ENCODE data around the gene KCNC4.

The KCNC4 gene

GRCh38 chr1:110225756-110226404, 15.8 kb downstream of the KCNC4 start:
- in situ Hi-C loops (cut with HindIII; ENCODE audit: low sequenced_read_pairs): loop anchor here (5.0 kb wide), 1 partner anchor 76 kb away; no protein-coding TSS in a partner anchor

- in situ Hi-C loops (cut with HindIII; ENCODE audit: low sequenced_read_pairs): loop anchor here (5.0 kb wide), 1 partner anchor 75 kb away; no protein-coding TSS in a partner anchor
Measured at GRCh38 chr1:110227774-110228173, 17.7 kb downstream of the KCNC4 start.

DNA sequence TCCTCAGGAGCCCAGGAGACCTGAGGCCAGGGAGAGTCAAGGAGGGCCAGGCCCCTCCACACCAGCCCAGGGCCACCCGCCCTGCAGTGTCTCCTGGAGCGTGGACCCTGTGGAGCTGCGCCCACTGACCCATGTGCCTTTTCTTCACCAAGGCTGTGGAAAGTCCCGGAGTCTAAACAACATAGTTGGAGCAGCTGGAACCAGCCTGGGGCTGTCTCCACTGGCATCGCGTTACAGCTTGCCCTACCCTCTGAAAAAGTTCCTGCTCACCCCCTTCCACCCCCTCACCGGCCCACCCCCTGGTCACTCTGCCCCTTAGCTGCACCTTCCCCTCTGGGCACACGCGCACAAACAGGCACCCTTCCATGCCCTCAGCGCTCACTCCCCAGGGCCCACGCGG, 18.3 kb downstream of the KCNC4 start:
- in situ Hi-C loops (cut with HindIII; ENCODE audit: low sequenced_read_pairs): loop anchor here (5.0 kb wide), 1 partner anchor 74 kb away; no protein-coding TSS in a partner anchor

DNA sequence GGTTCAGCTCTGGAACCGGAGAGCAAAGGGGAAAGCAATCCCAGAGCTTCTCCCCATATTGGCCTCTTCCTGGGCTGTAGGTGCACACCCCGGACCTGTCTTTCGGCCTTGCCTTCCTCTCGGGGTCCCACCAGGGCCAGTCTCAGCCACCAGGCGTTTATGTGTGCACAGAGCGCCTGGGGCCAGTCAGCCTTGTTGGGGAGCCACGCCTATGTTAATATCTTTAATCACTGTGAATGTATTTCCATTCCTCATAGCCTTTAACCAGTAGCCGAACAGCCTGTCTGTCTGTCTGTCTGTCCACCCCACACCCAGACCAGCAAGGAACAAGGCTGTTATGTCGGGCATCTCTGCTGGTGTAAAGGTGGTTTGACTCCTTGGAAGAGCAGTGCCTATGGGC, 18.8 kb downstream of the KCNC4 start:
- in situ Hi-C loops (cut with HindIII; ENCODE audit: low sequenced_read_pairs): loop anchor here (5.0 kb wide), 1 partner anchor 73 kb away; no protein-coding TSS in a partner anchor

GRCh38 chr1:110229348-110230001, 19.4 kb downstream of the KCNC4 start:
- in situ Hi-C loops (cut with HindIII; ENCODE audit: low sequenced_read_pairs): loop anchor here (5.0 kb wide), 1 partner anchor 73 kb away; no protein-coding TSS in a partner anchor

DNA sequence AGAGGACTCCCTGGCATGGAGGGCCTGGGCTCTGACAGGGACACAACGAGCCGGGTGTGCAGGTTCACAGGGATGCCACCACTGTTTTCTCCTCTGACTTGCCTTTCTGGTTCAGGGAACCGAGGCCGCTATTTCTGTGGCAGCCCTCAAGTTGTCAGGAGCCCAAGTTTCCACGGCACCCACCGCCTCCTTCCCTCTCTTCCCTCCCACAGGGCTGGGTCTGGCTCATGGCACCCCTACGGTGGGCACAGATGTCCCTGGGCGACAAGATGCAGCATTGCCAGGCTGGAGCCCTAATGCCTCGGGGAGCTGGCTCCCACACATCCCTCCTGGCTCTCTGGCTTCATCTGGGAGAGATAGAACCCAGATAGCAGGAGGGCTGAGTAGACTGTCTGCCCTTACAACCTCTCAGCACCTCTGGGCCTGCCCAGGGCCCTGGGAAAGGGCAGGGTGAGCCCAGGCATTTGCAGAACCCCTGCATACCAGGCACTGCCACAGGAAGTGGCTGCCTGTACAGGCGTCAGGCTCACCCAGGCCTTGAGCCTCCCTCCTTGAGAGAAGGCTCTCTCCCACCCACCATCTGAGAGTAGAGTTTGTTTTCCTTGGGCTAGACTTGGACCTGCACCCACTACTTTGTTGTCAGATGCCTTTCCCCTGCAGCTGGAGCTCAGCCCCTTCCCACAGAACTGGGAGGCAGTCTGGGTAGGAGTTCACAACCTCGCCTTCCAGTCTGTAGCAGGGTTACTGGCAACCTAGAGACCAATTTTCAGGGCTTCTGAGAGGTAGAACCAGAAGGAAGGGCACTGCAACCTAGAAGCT, 20.5 kb downstream of the KCNC4 start:
- in situ Hi-C loops (cut with HindIII; ENCODE audit: low sequenced_read_pairs): no loop called here

DNA sequence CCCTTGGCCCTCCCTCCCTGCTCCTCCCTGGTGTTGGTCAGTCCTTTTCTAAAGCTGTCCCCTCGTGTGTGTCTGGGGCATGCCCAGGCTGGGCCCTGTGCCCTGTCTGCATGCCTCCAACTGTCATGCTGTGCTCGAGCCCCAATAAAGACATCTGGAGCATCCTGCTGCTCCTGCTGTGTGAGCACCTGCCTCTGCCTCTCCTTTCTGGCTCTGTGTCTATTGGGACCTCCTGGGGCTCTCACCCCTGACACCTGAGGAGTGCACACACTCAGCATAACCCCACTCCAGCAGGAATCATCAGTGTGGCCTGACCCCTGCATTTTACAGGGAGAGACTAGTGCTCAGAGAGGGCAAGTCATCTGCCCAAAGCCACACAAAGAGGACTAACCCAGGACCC, 23.7 kb downstream of the KCNC4 start:
- in situ Hi-C loops (cut with HindIII; ENCODE audit: low sequenced_read_pairs): no loop called here

DNA sequence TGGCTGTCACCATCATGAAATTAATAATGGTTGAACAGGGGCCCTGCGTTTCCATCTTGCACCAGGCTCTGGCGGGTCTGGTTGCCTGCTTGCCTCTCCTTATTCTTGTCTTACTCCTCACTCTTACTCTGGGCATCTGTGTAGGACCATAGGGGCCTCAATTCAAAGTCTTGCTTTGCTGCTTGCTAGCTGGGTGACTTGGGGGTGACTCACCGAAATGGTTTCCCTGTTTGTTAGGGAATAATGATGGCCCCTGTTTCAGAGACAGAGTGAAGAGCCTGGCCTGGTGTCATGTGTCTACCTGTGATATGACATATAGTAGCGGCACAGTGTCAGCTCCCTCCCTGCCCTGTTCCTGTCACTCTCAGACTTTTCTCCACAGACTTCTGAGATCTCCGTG, 24.6 kb downstream of the KCNC4 start:
- in situ Hi-C loops (cut with HindIII; ENCODE audit: low sequenced_read_pairs): no loop called here

DNA sequence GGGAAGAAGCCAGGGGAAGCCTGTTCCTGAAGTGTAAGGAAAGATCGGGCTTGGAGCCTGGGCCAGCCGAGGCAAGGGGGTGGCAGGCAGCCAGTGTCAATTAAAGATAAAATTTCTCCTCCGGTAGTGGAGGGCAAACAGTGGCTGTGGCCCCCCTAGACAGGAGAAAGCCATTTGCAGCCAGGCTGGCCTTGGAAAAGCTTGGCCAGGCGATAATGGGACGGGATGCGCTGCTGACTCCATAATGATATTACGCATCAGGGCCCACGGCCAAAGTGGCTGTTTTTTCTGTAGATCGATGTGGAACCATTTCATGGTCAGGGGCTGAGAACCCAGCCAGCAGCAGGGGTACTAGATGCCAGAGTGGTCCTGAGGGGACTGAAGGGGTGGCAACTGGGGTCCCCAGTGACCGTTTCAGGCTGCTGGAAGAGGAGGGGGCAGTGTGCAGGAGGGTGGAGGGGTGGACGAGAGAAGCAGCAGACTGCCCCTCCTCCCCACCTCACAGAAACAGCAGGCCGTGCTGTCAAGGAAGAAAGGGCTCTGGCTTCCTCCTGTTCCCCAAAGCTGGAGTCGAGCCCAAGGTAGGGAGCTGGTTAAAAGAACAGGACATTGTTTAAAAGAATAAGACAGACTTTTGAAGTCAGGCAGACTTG, 25.2 kb downstream of the KCNC4 start:
- in situ Hi-C loops (cut with HindIII; ENCODE audit: low sequenced_read_pairs): no loop called here

GRCh38 chr1:110235834-110236682, 25.9 kb downstream of the KCNC4 start:
- in situ Hi-C loops (cut with HindIII; ENCODE audit: low sequenced_read_pairs): no loop called here

DNA sequence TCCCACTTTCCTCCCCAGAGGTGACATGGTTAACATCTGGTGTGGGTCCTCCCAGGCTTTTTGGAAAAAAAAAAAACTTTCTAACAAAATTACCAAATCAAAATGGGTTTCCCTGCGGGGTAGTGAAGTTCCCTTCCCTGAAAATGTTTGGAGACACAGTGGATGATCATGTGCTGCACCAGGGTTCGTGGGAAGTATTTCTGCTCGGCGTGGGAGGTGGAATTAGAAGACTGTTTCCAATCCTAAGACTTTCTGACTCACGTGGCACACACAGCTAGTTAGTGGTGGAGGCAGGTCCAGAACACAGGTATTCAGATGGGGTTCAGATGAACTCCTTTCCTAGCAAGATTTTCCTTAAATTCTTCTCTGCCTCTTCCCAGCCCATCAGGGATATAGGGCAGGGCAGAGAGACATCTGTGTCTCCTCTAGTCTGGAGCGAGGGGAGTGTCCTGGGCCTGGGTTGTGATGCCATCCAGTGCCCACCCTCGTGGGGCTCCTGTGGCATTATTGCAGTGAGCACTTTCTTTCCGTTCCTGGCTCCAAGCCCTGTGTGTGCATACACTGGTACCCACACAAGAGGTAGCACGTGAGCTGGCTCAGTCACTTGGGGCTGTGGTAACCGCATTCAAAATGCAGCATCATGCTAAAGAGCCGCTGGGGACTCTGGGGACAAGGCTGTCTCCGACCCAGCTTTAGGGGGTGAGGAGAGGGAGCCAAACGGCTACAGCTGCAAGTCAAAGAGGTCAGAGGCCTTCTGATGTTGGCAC, 27.5 kb downstream of the KCNC4 start:
- in situ Hi-C loops (cut with HindIII; ENCODE audit: low sequenced_read_pairs): no loop called here

DNA sequence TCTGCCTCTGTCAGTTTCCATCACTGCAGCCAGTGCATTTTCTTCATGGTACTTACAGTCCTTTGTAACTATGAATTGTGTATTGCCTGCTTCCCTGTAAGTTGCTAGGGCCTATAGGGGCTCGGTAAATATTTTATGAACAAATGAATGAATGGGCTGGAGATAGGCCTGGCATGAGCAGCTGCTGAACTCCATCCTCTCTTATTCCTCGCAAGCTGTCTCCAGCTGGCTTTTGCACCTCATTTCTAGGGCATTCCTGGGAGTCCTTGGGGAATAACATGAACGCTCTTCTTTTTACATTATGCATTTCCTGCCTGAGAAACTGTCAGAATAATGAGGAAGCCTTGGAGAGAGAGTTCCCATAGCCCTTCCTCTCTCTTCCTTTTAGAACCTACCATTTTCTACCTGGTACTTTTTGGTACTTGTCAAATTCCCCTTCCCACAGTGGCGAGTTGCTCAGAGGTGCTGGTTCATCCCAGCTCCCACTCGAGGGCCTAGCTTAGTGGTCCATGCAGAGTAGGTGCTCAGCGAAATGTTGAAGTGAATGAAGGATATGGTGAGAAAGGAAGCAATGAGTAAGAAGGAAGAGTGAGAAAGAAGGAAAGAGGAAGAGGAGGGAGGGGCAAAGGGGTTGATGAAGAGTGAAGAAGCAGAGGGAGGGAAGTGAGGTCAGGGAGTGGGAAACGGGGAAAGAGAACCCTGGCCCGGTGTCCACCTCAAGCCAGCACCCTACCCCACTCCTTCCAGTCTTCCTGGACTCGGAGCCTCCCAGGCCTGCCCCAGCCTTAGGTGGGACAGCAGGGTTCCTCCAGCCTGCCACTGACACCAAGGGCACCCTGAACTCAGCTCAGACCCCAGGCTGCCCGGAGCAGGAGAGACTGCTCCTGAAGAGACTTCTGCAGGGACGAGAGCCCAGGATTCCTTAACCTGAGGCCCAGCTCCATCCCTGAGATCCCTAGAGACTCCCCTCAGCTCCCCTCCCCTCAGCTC, 29.6 kb downstream of the KCNC4 start:
- in situ Hi-C loops (cut with HindIII; ENCODE audit: low sequenced_read_pairs): no loop called here

DNA sequence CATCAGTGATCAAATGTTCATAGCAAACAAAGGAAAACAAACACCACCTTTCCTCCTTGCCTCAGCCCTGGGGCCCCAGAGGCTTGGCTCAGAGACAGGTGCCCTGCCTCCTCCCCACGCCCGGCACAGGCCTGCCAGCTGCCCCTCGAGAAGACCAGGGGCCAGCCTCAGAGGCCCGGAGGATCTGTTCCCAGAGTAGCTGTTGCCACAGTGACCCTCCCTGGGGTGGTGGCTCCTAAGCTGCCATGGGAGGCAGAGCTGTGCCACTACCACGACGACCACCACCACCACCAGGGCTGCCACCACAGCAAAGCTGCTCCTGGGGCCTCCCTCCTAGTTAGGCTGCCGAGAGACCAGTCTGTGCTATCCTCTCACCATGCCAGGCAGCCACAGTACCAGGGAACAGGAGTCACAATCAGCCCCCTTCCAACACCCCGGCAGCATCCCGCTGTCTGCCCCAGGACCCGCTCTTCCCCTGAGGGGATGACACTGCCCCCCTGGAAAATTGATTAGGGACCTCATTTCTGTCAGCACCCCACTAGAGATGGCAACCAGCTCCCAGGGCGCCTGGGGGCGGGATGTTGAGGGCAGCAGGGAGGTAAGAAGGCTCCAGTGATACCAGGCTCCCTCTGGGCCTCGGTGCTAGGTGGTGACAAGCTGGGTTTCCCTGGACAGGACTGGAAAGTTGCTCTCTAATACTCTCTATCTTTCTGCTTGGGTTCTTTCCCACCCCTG, 30.5 kb downstream of the KCNC4 start:
- in situ Hi-C loops (cut with HindIII; ENCODE audit: low sequenced_read_pairs): no loop called here

- in situ Hi-C loops (cut with HindIII; ENCODE audit: low sequenced_read_pairs): no loop called here
Measured at GRCh38 chr1:110241516-110241915, 31.4 kb downstream of the KCNC4 start.

DNA sequence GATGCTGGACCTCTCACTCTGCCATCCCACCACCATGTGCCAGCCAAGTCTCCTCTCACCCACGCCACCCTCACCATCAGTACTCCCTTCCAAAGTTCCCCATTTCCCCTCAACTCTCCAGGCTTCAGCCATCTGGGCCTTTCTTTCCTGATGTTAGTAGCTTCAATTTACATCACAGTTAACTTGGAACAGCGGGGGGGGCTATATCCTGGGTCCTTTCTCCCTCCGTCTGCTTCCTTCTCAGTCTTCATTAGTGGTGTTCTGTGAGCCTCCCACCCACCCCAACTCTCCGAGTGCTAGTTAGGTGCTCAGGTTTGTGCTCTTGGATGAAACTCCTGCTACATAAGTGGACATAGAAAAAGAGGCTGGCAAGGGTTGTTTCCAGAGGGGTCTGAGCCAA, 31.9 kb downstream of the KCNC4 start:
- in situ Hi-C loops (cut with HindIII; ENCODE audit: low sequenced_read_pairs): no loop called here

DNA sequence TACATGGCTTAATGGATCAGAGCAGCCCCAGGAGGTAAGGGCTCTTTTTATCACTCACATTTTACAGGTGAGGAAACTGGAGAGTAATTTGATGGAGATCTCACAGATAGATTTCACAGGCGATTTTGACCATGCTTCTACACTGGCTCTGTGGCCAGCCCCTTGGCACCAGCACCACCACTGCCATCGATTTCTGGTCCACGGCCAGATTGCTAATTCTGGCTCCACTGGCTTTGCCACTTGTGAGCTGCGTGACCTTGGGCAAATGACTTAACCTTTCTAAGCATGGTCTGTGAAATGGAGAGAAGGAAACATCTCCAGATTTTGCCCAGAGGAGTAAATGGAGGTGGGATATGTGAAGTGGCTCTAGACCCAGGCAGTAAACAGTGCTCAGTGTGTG, 32.6 kb downstream of the KCNC4 start:
- in situ Hi-C loops (cut with HindIII; ENCODE audit: low sequenced_read_pairs): no loop called here

DNA sequence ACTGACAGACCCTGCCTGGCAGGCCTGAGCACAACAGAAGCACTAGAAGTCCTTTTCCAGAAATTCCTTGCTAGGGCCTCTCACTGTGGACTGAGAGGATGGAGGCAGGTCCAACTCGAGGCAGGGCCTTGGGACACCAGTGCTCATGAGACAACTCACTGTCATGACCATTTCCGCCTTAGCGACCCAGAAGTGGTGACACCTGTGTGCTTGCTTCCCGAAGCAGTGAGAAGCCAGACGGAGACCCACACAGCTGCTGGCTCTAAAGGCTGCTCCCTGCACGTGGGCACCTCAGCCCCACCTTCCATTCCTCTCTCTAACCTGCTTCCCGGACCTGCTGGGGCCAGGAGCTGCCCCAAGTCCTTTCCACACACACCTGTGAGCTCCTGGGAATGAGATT, 33.0 kb downstream of the KCNC4 start:
- in situ Hi-C loops (cut with HindIII; ENCODE audit: low sequenced_read_pairs): no loop called here

- in situ Hi-C loops (cut with HindIII; ENCODE audit: low sequenced_read_pairs): no loop called here
Measured at GRCh38 chr1:110243574-110243973, 33.5 kb downstream of the KCNC4 start.

Measured in endothelial cell of hepatic sinusoid (primary cell).